Measurements from ENCODE around the gene COL25A1.

The COL25A1 gene

DNA sequence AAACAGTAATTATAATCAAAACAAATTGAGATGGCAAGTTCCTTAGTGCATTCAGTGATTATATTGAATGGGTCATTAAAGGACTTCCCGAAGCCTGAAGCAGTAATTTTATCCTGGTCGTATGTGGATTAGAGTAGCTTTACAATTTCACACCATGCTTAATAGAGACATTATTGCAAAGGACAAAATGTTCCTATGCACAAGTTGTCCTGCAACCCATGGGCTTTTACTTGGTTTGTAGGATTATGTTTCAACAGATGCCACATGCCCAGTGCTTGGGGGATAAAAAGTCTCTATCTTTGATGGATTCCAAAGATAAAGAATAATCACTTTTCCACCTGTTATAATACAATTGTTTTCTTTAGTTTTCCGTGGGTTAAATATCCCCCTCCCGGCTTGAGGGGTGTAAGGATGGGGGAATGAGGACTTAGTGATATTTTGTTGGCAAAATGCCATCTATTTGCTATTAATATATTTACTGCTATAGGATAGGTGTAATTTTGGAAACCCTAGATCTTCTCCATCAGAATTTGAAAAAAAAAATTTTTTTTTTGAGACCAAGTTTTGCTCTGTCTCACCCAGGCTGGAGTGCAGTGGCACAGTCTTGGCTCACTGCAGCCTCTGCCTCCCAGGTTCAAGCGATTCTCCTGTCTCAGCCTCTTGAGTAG, 383.1 kb downstream of the COL25A1 start:
- Histone ChIP-seq H3K27me3 (ENCODE audit: control insufficient read depth, insufficient read depth, low read length) (no peaks in the 10 kb centered on the region), H3K36me3 (ENCODE audit: control insufficient read depth, low read depth, low read length) (no peaks in the 10 kb centered on the region), H3K4me3 (ENCODE audit: low read length) (no peak overlapping the region), H3K4me1 (ENCODE audit: control insufficient read depth, low read depth, low read length) (peaks cover 6% of the 10 kb centered on the region), H3K27ac (ENCODE audit: low read length) (no peak overlapping the region), H3K9ac (ENCODE audit: low read length) (no peak overlapping the region), H3K9me3 (ENCODE audit: control insufficient read depth, low read depth, low read length) (no peaks in the 10 kb centered on the region)

DNA sequence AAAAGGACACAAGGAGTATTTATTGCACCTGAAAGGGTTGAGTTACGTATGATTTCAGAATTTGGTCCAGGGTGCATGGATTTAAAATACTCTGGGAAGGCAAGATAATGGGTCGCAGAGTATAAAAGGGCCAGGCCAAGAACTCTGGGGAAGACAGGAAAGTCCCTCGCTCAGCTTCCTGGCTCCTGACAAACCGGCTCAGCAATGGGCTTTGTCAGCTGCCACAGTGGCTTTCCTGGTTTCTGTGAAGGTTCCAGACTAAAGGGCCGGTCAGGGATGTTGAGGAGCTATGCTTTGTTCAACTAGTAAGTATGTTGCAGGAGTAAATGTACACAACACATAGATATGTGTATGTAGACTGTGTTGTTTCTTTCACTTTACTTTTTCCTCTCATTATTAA, 385.2 kb downstream of the COL25A1 start:
- Histone ChIP-seq H3K27me3 (ENCODE audit: control insufficient read depth, insufficient read depth, low read length) (no peaks in the 10 kb centered on the region), H3K4me3 (ENCODE audit: low read length) (no peak overlapping the region), H3K4me1 (ENCODE audit: control insufficient read depth, low read depth, low read length) (peaks cover 6% of the 10 kb centered on the region), H3K9me3 (ENCODE audit: control insufficient read depth, low read depth, low read length) (no peaks in the 10 kb centered on the region), H3K27ac (ENCODE audit: low read length) (no peak overlapping the region), H3K36me3 (ENCODE audit: control insufficient read depth, low read depth, low read length) (no peaks in the 10 kb centered on the region), H3K9ac (ENCODE audit: low read length) (no peak overlapping the region)

DNA sequence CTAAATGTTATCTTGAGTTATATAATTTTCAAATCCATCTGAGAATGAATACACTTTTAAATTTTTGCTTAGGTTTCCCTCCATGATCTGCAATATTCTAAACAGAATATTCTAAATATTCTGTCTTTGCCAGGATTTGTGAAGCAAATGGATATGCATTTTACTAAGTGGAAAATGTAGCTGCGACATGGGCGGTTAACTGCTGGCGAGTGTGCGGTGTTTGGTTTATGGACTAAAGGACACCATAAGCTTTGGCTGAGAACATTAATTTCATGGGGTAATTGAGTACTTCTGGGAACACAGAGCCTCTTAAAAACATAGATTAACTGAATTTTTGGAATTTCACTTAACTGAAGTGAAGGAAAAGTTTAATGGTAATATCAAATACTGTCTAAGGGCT, 385.8 kb downstream of the COL25A1 start:
- Histone ChIP-seq H3K9me3 (ENCODE audit: control insufficient read depth, low read depth, low read length) (no peaks in the 10 kb centered on the region), H3K27ac (ENCODE audit: low read length) (no peak overlapping the region), H3K36me3 (ENCODE audit: control insufficient read depth, low read depth, low read length) (no peaks in the 10 kb centered on the region), H3K9ac (ENCODE audit: low read length) (no peak overlapping the region), H3K4me1 (ENCODE audit: control insufficient read depth, low read depth, low read length) (peaks cover 6% of the 10 kb centered on the region), H3K27me3 (ENCODE audit: control insufficient read depth, insufficient read depth, low read length) (no peaks in the 10 kb centered on the region), H3K4me3 (ENCODE audit: low read length) (no peak overlapping the region)

DNA sequence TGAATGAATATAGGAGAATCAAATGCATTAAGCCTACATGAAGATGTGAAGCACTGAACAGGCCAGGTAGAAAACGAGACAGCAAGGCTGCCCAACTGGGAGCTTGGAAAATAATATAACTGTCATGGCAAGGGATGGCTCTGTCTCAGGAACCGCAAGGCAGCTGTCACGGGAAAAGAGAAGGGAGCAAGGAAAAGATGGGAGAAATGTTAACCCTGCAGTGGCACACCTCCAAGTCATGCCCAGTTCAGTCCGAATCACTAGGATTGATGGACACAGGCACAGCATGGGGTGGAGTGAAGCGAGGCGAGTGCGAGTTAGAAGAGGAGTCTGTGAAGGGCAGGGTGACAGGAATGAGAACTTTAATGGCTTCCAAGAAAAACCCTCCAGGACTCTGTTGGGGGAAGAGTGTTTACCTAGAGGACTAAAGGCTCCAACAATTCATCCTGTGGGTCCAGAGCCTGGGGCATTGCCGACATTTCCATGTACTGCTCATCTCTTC, 395.5 kb downstream of the COL25A1 start:
- no peaks in the 10 kb centered on the region for H3K36me3 ChIP-seq (ENCODE audit: control insufficient read depth, low read depth, low read length)
- no peaks in the 10 kb centered on the region for H3K9me3 ChIP-seq (ENCODE audit: control insufficient read depth, low read depth, low read length)
- no peaks in the 10 kb centered on the region for H3K4me1 ChIP-seq (ENCODE audit: control insufficient read depth, low read depth, low read length)
- no peak overlapping the region for H3K9ac ChIP-seq (ENCODE audit: low read length)
- no peaks in the 10 kb centered on the region for H3K27me3 ChIP-seq (ENCODE audit: control insufficient read depth, insufficient read depth, low read length)
- H3K27ac ChIP-seq (ENCODE audit: low read length): no peak overlapping the region
- H3K4me3 ChIP-seq (ENCODE audit: low read length): no peak overlapping the region

DNA sequence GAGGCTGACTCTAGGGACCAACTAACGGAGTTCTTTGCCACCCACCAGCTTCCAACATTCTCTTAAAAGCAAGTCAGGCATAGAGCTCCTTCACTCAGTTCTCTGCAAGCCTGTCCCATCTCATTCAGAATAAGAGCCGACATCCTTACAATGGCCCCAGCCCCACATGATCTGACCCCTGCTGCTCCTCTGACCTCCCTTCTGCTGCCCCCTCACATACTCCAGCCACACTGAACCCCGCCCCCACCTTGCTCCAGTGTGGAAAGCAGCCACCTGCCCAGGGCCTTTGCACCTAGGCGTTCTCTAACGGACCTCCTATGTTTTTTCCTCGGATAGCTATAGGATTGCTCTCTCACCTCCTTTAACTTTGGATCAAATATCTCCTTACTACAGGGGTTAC, 396.5 kb downstream of the COL25A1 start:
- Histone ChIP-seq H3K27me3 (ENCODE audit: control insufficient read depth, insufficient read depth, low read length) (no peaks in the 10 kb centered on the region), H3K4me1 (ENCODE audit: control insufficient read depth, low read depth, low read length) (no peaks in the 10 kb centered on the region), H3K9me3 (ENCODE audit: control insufficient read depth, low read depth, low read length) (no peaks in the 10 kb centered on the region), H3K9ac (ENCODE audit: low read length) (no peak overlapping the region), H3K36me3 (ENCODE audit: control insufficient read depth, low read depth, low read length) (no peaks in the 10 kb centered on the region), H3K4me3 (ENCODE audit: low read length) (no peak overlapping the region), H3K27ac (ENCODE audit: low read length) (no peak overlapping the region)

DNA sequence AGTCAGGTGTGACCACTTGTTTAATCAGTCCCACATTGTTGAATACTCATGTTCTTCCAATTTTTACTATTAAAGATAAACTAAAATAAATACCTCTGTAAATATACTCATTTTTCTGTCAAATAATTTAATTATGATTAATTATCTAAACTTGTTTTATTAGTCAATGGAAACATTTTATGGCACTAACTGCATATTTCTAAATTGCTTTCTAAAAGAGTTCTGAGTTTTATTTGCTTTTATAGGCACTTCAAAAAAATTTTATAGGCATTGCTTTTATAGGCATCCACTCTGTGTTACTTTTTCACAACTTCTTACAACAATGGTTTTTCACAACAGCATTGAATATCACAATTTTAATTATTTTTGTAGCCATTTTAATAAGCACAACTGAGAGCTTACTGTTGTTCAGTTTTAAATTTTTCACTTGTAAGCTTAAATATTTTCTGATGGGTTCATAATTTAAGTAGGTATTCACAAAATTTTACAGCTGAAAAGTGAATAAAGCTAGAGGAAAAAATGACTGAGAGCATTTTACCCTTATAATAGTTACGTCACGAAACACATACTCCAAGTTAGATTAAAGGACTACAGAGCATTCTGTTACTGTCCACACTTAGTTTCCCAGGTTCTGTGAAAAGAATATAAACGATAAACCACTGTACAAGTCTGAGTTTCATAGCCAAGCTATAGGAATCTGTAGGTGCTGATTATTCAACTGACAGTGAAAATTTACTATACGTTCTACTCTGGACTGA, 398.8 kb downstream of the COL25A1 start:
- Histone ChIP-seq H3K4me1 (ENCODE audit: control insufficient read depth, low read depth, low read length) (peaks cover 12% of the 10 kb centered on the region), H3K9ac (ENCODE audit: low read length) (no peak overlapping the region), H3K9me3 (ENCODE audit: control insufficient read depth, low read depth, low read length) (no peaks in the 10 kb centered on the region), H3K27ac (ENCODE audit: low read length) (no peak overlapping the region), H3K36me3 (ENCODE audit: control insufficient read depth, low read depth, low read length) (no peaks in the 10 kb centered on the region), H3K27me3 (ENCODE audit: control insufficient read depth, insufficient read depth, low read length) (no peaks in the 10 kb centered on the region), H3K4me3 (ENCODE audit: low read length) (no peak overlapping the region)

DNA sequence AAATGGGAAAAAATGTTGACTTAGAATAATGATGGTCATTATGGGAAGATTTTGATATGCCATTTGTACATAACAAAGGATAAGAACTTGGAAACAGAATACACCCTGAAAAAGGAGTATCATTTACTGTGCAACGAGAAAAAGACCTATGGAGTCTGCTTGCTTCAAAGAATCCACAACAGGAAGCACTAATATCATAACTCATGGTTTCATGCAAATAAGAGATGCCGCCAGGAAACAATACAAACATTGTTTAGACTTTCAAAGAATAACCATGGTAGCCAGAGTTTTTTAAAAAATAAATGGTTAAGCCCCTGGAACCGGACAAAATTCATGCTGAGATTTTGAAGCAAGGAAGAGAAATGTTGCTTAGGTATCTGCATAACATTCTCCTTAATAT, 399.7 kb downstream of the COL25A1 start:
- H3K27me3 ChIP-seq (ENCODE audit: control insufficient read depth, insufficient read depth, low read length): no peaks in the 10 kb centered on the region
- H3K9ac ChIP-seq (ENCODE audit: low read length): no peak overlapping the region
- no peak overlapping the region for H3K4me3 ChIP-seq (ENCODE audit: low read length)
- H3K9me3 ChIP-seq (ENCODE audit: control insufficient read depth, low read depth, low read length): no peaks in the 10 kb centered on the region
- no peak overlapping the region for H3K27ac ChIP-seq (ENCODE audit: low read length)
- peaks cover 12% of the 10 kb centered on the region for H3K4me1 ChIP-seq (ENCODE audit: control insufficient read depth, low read depth, low read length)
- H3K36me3 ChIP-seq (ENCODE audit: control insufficient read depth, low read depth, low read length): no peaks in the 10 kb centered on the region

DNA sequence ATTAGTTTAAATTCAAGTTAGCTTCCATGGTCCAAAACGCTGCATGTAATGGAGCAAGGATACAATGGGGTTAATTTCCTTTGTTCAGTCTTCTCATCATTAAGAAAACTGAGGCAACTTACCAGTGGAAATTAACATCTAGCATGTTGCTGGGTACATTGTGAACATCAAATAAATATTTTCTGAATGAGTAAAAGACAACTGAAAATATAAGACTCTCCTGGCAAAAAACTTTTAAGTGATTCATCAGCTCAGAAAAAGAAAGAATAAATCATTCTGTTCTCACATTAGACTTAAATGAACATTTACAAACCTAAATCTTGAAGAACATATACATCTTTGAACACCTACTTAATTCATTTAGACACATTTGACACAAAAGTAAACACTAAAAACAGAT, 401.2 kb downstream of the COL25A1 start:
- Histone ChIP-seq H3K36me3 (ENCODE audit: control insufficient read depth, low read depth, low read length) (no peaks in the 10 kb centered on the region), H3K27me3 (ENCODE audit: control insufficient read depth, insufficient read depth, low read length) (no peaks in the 10 kb centered on the region), H3K27ac (ENCODE audit: low read length) (no peak overlapping the region), H3K4me1 (ENCODE audit: control insufficient read depth, low read depth, low read length) (peaks cover 12% of the 10 kb centered on the region), H3K9me3 (ENCODE audit: control insufficient read depth, low read depth, low read length) (no peaks in the 10 kb centered on the region), H3K4me3 (ENCODE audit: low read length) (no peak overlapping the region), H3K9ac (ENCODE audit: low read length) (no peak overlapping the region)

DNA sequence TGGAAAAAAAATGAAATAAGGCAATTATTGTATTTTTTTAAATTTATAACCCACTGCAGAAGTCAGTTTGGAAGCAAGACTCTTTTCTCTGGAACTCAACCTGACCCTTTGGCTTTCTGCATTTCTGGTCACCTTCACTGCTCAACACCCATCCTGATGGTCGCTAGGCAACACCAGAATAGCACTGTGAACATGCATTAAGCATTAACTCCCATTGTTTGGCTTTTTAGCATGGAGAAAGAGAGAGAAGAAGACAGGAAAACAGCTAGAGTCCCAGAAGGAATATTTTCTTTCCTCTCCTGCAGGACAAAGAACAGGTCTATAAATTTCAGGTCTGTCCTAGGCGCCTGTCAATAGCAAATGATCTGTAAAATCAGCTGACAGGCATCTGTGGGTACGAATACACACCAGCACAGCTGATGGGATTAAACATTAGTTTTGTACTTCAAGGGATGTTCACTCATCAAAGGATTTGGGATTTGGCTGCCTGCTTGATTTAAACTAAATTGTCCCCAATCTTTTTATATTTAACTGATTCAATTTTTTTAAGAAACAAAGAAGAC, 402.4 kb downstream of the COL25A1 start:
- H3K27ac ChIP-seq (ENCODE audit: low read length): no peak overlapping the region
- H3K36me3 ChIP-seq (ENCODE audit: control insufficient read depth, low read depth, low read length): no peaks in the 10 kb centered on the region
- peaks cover 12% of the 10 kb centered on the region for H3K4me1 ChIP-seq (ENCODE audit: control insufficient read depth, low read depth, low read length)
- no peaks in the 10 kb centered on the region for H3K27me3 ChIP-seq (ENCODE audit: control insufficient read depth, insufficient read depth, low read length)
- H3K9ac ChIP-seq (ENCODE audit: low read length): peak overlapping the region; percentile 25
- H3K4me3 ChIP-seq (ENCODE audit: low read length): no peak overlapping the region
- no peaks in the 10 kb centered on the region for H3K9me3 ChIP-seq (ENCODE audit: control insufficient read depth, low read depth, low read length)

DNA sequence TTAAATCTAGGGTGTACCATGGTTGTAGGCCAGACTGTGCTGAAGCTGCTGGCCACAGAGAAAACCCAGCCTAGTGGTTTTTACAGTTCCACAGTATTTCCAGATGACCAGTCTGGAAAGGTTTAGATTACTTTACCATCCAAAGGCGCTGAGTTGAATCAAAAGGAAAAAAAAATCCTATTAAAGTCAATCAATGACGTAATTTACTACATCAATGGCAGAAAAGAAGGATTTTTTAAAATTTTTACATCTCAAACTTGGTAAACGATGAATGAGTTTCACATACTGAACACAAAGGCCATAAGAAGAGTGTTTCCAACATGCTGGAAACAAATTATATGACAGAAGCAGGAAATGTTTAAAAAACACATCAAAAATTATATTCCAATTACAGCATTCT, 409.0 kb downstream of the COL25A1 start:
- no peaks in the 10 kb centered on the region for H3K36me3 ChIP-seq (ENCODE audit: control insufficient read depth, low read depth, low read length)
- no peak overlapping the region for H3K9ac ChIP-seq (ENCODE audit: low read length)
- no peak overlapping the region for H3K27ac ChIP-seq (ENCODE audit: low read length)
- H3K27me3 ChIP-seq (ENCODE audit: control insufficient read depth, insufficient read depth, low read length): no peaks in the 10 kb centered on the region
- no peak overlapping the region for H3K4me3 ChIP-seq (ENCODE audit: low read length)
- no peaks in the 10 kb centered on the region for H3K9me3 ChIP-seq (ENCODE audit: control insufficient read depth, low read depth, low read length)
- H3K4me1 ChIP-seq (ENCODE audit: control insufficient read depth, low read depth, low read length): no peaks in the 10 kb centered on the region

DNA sequence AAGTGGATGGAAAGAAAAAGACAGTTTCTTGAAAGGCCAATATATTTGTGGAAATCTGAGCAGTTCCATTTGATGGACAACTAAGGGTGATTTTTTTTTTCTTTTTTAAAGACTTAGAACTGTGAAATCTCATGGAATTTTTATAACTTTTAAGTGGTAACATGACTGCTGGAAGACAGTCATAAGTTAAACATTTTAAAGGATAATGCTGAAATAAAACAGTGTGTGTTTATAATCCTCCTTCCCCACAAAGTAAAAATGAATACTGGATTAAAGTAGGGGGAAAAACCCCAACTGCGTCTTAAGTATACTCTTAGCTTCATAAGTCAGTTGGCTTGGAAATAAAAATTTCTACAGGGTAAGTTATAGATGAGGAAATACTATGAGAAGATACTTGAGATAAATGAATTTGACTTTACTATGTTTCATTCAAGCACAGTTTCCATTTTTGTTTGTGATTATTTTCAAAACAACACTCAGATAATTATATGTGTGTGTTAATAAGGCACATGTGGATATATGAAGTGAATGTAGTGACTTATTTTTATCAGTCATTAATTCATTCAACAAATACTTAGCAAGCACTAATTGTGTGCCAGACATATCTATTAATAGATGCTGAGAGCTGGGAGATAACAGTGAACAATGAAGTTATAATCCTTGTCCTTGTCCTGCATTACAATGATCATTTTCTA, 410.4 kb downstream of the COL25A1 start:
- Histone ChIP-seq H3K4me3 (ENCODE audit: low read length) (no peak overlapping the region), H3K9me3 (ENCODE audit: control insufficient read depth, low read depth, low read length) (no peaks in the 10 kb centered on the region), H3K4me1 (ENCODE audit: control insufficient read depth, low read depth, low read length) (no peaks in the 10 kb centered on the region), H3K27ac (ENCODE audit: low read length) (no peak overlapping the region), H3K9ac (ENCODE audit: low read length) (no peak overlapping the region), H3K36me3 (ENCODE audit: control insufficient read depth, low read depth, low read length) (no peaks in the 10 kb centered on the region), H3K27me3 (ENCODE audit: control insufficient read depth, insufficient read depth, low read length) (no peaks in the 10 kb centered on the region)
